GM18861 (cell line): ENCODE measurements around the gene ONECUT2.

Experiments
- ATAC-seq: cut with Tn5 transposase; IDR thresholded peaks from one replicate; pipeline ENCODE4 v1.9.1; 2021; ENCODE audit not compliant: unreplicated experiment

Gene ONECUT2

GRCh38 chr18:57431002-57431382 is 4.2 kb upstream of the ONECUT2 start:
- no peak for ATAC-seq

- ATAC-seq: no peak
Measured at GRCh38 chr18:57431467-57432080, 3.6 kb upstream of the ONECUT2 start.

GRCh38 chr18:57432140-57432539 is 3.0 kb upstream of the ONECUT2 start:
- no peak for ATAC-seq

GRCh38 chr18:57432751-57433400 is 2.3 kb upstream of the ONECUT2 start:
- no peak for ATAC-seq

- no peak for ATAC-seq
Measured at GRCh38 chr18:57433482-57433881, 1.7 kb upstream of the ONECUT2 start.

- ATAC-seq: no peak
Measured at GRCh38 chr18:57433934-57434535, 1.1 kb upstream of the ONECUT2 start.

- no peak for ATAC-seq
Measured at GRCh38 chr18:57435846-57436190, 644 bp downstream of the ONECUT2 start.

GRCh38 chr18:57436191-57436964 is 1.2 kb downstream of the ONECUT2 start:
- no peak for ATAC-seq

- ATAC-seq: no peak
Measured at GRCh38 chr18:57436965-57437333, 1.8 kb downstream of the ONECUT2 start.

- no peak for ATAC-seq
Measured at GRCh38 chr18:57437402-57437765, 2.2 kb downstream of the ONECUT2 start.

GRCh38 chr18:57437766-57438671 is 2.8 kb downstream of the ONECUT2 start:
- ATAC-seq: peak; percentile 41

GRCh38 chr18:57438743-57439608 is 3.8 kb downstream of the ONECUT2 start:
- no peak for ATAC-seq

- no peak for ATAC-seq
Measured at GRCh38 chr18:57439609-57439968, 4.4 kb downstream of the ONECUT2 start.

GRCh38 chr18:57439985-57440330 is 4.8 kb downstream of the ONECUT2 start:
- no peak for ATAC-seq

GRCh38 chr18:57440331-57441070 is 5.3 kb downstream of the ONECUT2 start:
- ATAC-seq: no peak

GRCh38 chr18:57441071-57441794 is 6.1 kb downstream of the ONECUT2 start:
- no peak for ATAC-seq

GRCh38 chr18:57443247-57443646 is 8.1 kb downstream of the ONECUT2 start:
- ATAC-seq: no peak

GRCh38 chr18:57443702-57444101 is 8.5 kb downstream of the ONECUT2 start:
- ATAC-seq: no peak

- ATAC-seq: no peak
Measured at GRCh38 chr18:57444301-57444759, 9.2 kb downstream of the ONECUT2 start.
